Stomach (tissue), 9 donors: ENCODE measurements around the gene TMEM258. TPM values are rescaled to one million over a fixed set of nuclear protein-coding genes. Genes with fewer than 3 reads are reported as not detected.
A peak's percentile ranks its signal among the peaks of the same experiment; 100 is the strongest.

Experiments
- DNase-seq, 2 donors: peaks; one replicate each; pipeline versions ENCODE4 v3.0.0 to v3.0.0-alpha.2; 2013 to 2019
- H3K27ac ChIP-seq, 5 donors: fragments of 200-600 bp in 4 of 5; sonication (generic) in 4 of 5; one replicate each; pipeline ENCODE4 v1.5.1; 2013 to 2019; ENCODE audit warnings: mild to moderate bottlenecking in 1 of 5, moderate library complexity in 1 of 5
- H3K27me3 ChIP-seq, 3 donors: fragments of 200-600 bp; sonication (generic); one replicate each; pipeline ENCODE4 v1.5.1; 2017 to 2019; ENCODE audit warnings: mixed run types in 1 of 3
- H3K36me3 ChIP-seq, 4 donors: fragments of 200-600 bp; sonication (generic); 1 replicate in 3 of 4; 2 replicates in 1 of 4; pipeline ENCODE4 v1.5.1; 2016 to 2019
- H3K4me1 ChIP-seq, 4 donors: fragments of 200-600 bp; sonication (generic); one replicate each; pipeline ENCODE4 v1.5.1; 2016 to 2019
- H3K4me3 ChIP-seq, 4 donors: fragments of 200-600 bp; sonication (generic) in 3 of 4; one replicate each; pipeline ENCODE4 v1.5.1; 2016 to 2019; ENCODE audit warnings: mild to moderate bottlenecking in 1 of 4
- H3K9me3 ChIP-seq, 4 donors: fragments of 200-600 bp; sonication (generic); one replicate each; pipeline ENCODE4 v1.5.1; 2016 to 2019
- CTCF ChIP-seq, 7 experiments: fragments of 450-650 bp in 4 of 7; fragments of 200-600 bp in 3 of 7; sonication (generic) in 3 of 7; IDR thresholded peaks; one replicate each; pipeline ENCODE4 v1.5.1; 2016 to 2019; ENCODE audit warnings: antibody characterized with exemption in 7 of 7, control low read depth in 2 of 7, mild to moderate bottlenecking in 1 of 7
- EP300 ChIP-seq: sonication (generic); formaldehyde crosslinking; IDR thresholded peaks from one replicate; pipeline ENCODE4 v1.6.1; 2017; ENCODE audit warnings: antibody characterized with exemption
- POLR2A ChIP-seq, 4 donors: fragments of 450-650 bp; IDR thresholded peaks; one replicate each; pipeline ENCODE4 v1.6.1; 2016; ENCODE audit warnings: antibody characterized with exemption in 4 of 4, control low read depth in 2 of 4, mild to moderate bottlenecking in 1 of 4, moderate library complexity in 1 of 4
- POLR2AphosphoS5 ChIP-seq, 3 donors: sonication (generic); formaldehyde crosslinking; IDR thresholded peaks; one replicate each; pipeline ENCODE4 v1.6.1; 2016; ENCODE audit warnings: antibody characterized with exemption in 3 of 3
- WGBS, 5 donors: extraction: QIAGEN DNeasy Blood & Tissue Kit in 3 of 5; methylation state at CpG; one replicate each; pipeline versions ENCODE4 v1.1.5 to v1.1.7; 2013 to 2018; 5-methylcytosine and 5-hydroxymethylcytosine counted together
- intact Hi-C: fragments of 100-400 bp; cut with DNase I; formaldehyde crosslinking; loops from one replicate; pipeline ENCODE4 v1.15.1; 2023; ENCODE audit warnings: low total_unique reads
- polyA plus RNA-seq, 3 donors: library from polyadenylated mRNA; stranded (reverse); fragments of 200-250 nt; gene quantifications; one replicate each; pipeline ENCODE4 v1.2.3, GENCODE V29; 2013
- total RNA-seq, 5 donors: library from RNA; depleted of rRNA; stranded (reverse); fragments of >200 nt; gene quantifications; one replicate each; pipeline versions ENCODE4 v1.1.0 to v1.2.3, GENCODE V29; 2014 to 2016
- donor health status: healthy with polysubstance abuse.
- donor health status: Bipolar disorder and iron deficiency.
- donor health status: healthy.

TMEM258 gene
- total and polyA plus RNA-seq, 8 donors: 24.1 to 274 (median 50.3) TPM; not detected in 1

DNA sequence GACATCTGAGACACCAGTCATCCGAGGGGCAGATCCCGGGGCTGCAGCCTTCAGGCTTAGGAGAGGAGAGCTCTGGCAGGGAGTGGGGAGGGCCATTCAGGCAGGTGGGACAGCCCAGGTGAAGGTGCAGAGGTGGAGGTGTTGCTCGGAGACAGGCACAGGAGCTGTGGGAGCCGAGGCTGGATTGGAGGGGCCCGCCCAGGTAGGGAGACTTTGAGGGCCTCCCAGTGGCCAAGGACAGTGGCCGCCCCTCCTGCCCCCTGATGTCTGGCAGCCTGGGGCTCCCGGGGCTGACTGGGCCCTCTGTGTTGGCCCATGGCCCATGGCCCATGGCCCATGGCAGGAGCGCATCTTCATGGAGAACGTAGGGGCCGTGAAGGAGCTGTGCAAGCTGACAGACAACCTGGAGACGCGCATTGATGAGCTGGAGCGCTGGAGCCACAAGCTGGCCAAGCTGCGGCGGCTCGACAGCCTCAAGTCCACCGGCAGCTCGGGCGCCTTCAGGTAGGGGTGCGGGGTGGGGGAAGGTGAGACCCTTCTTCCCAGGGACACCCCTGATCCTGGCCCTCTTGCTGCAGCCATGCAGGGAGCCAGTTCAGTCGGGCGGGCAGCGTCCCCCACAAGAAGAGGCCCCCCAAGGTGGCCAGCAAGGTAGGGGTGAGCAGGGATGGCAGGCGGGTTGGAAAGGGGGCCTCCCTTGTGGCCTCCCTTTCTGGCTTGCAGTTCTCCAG lies 13.3 kb downstream of the TMEM258 start:
- no peak for DNase-seq
- Histone ChIP-seq H3K27ac (peak overlapping the region in 2 of 5 donors; percentile 24 to 43), H3K4me1 (peaks cover 17 to 38% (median 35%) of the 10 kb centered on the region in 4 donors), H3K27me3 (no peaks in the 10 kb centered on the region), H3K9me3 (no peaks in the 10 kb centered on the region), H3K4me3 (no peak overlapping the region), H3K36me3 (peaks cover 34 to 75% (median 71%) of the 10 kb centered on the region in 4 donors)
- TF ChIP-seq POLR2AphosphoS5 (IDR thresholded peaks at IDR 0.05) (no peak), CTCF (IDR thresholded peaks at IDR 0.05) (no peak), EP300 (no peak), POLR2A (IDR thresholded peaks at IDR 0.05) (no peak)
- WGBS, 5 donors: 82 to 91% (median 88%) methylated on average over 10 to 24 of the region's 24 CpGs
- intact Hi-C loops: no loop called here

- Histone ChIP-seq H3K9me3 (no peaks in the 10 kb centered on the region), H3K4me3 (no peak overlapping the region), H3K27me3 (no peaks in the 10 kb centered on the region), H3K4me1 (peaks cover 17 to 45% (median 35%) of the 10 kb centered on the region in 4 donors), H3K27ac (peak overlapping the region in 3 of 5 donors; percentile 24 to 91 (median 43)), H3K36me3 (peaks cover 28 to 75% (median 67%) of the 10 kb centered on the region in 4 donors)
- TF ChIP-seq EP300 (no peak), POLR2AphosphoS5 (IDR thresholded peaks at IDR 0.05) (no peak), CTCF (IDR thresholded peaks at IDR 0.05) (no peak), POLR2A (IDR thresholded peaks at IDR 0.05) (no peak)
- intact Hi-C loops: no loop called here
- no peak for DNase-seq
- WGBS, 5 donors: 80 to 88% (median 87%) methylated on average over 11 of the region's 11 CpGs
Measured at GRCh38 chr11:61778357-61778886, 14.0 kb downstream of the TMEM258 start.

DNA sequence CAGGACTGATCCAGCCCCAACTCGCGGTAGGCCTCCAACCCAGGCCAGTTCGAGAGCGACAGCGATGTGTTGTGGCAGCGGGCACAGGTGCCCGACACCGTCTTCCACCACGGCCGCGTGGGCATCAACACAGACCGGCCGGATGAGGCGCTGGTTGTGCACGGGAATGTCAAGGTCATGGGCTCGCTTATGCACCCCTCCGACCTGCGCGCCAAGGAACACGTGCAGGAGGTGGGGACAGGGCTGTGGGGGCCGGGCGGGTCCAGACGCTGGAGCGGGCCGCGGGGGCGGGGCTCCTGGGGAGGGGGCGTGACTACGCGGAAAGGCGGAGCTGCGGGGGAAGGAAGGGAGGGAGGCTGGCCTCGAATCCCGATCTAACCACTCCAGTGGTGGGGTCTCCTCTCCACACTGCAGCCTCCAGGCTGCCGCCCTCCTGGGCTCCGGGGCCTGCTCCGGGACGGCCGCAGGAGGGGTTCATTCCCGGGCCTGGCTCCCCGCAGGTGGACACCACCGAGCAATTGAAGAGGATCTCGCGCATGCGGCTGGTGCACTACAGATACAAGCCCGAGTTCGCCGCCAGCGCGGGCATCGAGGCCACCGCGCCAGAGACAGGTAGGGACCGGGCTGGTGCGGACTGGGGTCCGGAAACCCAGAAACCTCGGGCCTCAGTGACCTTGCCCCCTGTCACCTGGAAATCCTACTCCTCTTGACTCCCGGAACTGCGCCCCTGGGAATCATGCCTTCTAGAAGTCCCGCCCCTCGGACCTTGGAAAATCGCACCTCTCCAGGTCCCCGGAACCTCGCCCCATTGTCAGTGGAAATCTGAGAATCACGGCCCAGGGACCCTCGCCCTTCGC lies 14.9 kb downstream of the TMEM258 start:
- DNase-seq: peak; percentile 77 to 86
- H3K27me3 ChIP-seq: no peaks in the 10 kb centered on the region
- 44 to 53% (median 46%) methylated on average over 48 to 67 of the region's 67 CpGs for WGBS, 5 donors

More for the DNA sequence above, 14.9 kb downstream of the TMEM258 start:
- no peaks in the 10 kb centered on the region for H3K9me3 ChIP-seq
- peak overlapping the region; percentile 43 to 91 (median 57) for H3K27ac ChIP-seq
- H3K4me3 ChIP-seq: peak overlapping the region; percentile 14 to 27 (median 20)
- peaks cover 18 to 55% (median 39%) of the 10 kb centered on the region in 4 donors for H3K4me1 ChIP-seq
- intact Hi-C loops: no loop called here
- TF ChIP-seq CTCF (IDR thresholded peaks at IDR 0.05) (no peak), POLR2AphosphoS5 (IDR thresholded peaks at IDR 0.05) (peak in 2 of 3 donors; percentile 5 to 35), POLR2A (IDR thresholded peaks at IDR 0.05) (no peak)
- peaks cover 22 to 70% (median 59%) of the 10 kb centered on the region in 4 donors for H3K36me3 ChIP-seq
